Urinary bladder (tissue), 4 donors: ENCODE data around the gene WASHC4. TPM values are rescaled to one million over a fixed set of nuclear protein-coding genes. Genes with fewer than 3 reads are reported as not detected.
"Not testable (repeated sequence)": the region's sequence is repeated elsewhere in the genome, so short reads cannot be mapped to it uniquely, and the experiment has no call there.

Source experiments
- DNase-seq: peaks from one replicate; pipeline ENCODE4 v3.0.0-alpha.2; 2015; ENCODE audit errors: extremely low spot score
- H3K27ac ChIP-seq: one replicate; pipeline ENCODE4 v1.5.1; 2013; ENCODE audit warnings: low read depth, mild to moderate bottlenecking, moderate library complexity
- H3K36me3 ChIP-seq: one replicate; pipeline ENCODE4 v1.6.1; 2013; ENCODE audit warnings: mild to moderate bottlenecking, moderate library complexity; ENCODE audit not compliant: insufficient read depth
- H3K4me1 ChIP-seq: one replicate; pipeline ENCODE4 v1.6.1; 2013; ENCODE audit warnings: mild to moderate bottlenecking, moderate library complexity; ENCODE audit not compliant: insufficient read depth
- H3K4me3 ChIP-seq: one replicate; pipeline ENCODE4 v1.5.1; 2013; ENCODE audit warnings: low read depth, low read length
- WGBS: extraction: QIAGEN DNeasy Blood & Tissue Kit; methylation state at CpG from one replicate; pipeline ENCODE4 v1.1.7; 2013; 5-methylcytosine and 5-hydroxymethylcytosine counted together
- polyA plus RNA-seq: library from polyadenylated mRNA; stranded (reverse); fragments of 200-250 nt; gene quantifications from one replicate; pipeline ENCODE4 v1.2.3, GENCODE V29; 2013
- total RNA-seq: library from RNA; depleted of rRNA; stranded (reverse); fragments of >200 nt; gene quantifications from one replicate; pipeline ENCODE4 v1.2.3, GENCODE V29; 2014
- donor health status: healthy with polysubstance abuse.
- donor health status: healthy.

The WASHC4 gene
- total and polyA plus RNA-seq, 2 donors, result 18.3 to 209 TPM

- Histone ChIP-seq H3K4me1 (no peaks in the 10 kb centered on the region), H3K36me3 (peaks cover 4% of the 10 kb centered on the region), H3K4me3 (no peak overlapping the region), H3K27ac (no peak overlapping the region)
- no peak for DNase-seq
- 60% methylated on average over 2 of the region's 2 CpGs for WGBS
These were observed 56.5 kb downstream of the WASHC4 start for GRCh38 chr12:105164068-105164467.

- WGBS, result 74% methylated on average over 1 of the region's 1 CpG
- Histone ChIP-seq H3K4me3 (no peak overlapping the region), H3K36me3 (peaks cover 2% of the 10 kb centered on the region), H3K4me1 (no peaks in the 10 kb centered on the region), H3K27ac (no peak overlapping the region)
- DNase-seq, result no peak
These were observed 59.2 kb downstream of the WASHC4 start for GRCh38 chr12:105166736-105167135.

GRCh38 chr12:105167346-105167745 is 59.8 kb downstream of the WASHC4 start:
- no peak overlapping the region for H3K27ac ChIP-seq
- peaks cover 2% of the 10 kb centered on the region for H3K36me3 ChIP-seq
- H3K4me1 ChIP-seq, result no peaks in the 10 kb centered on the region
- DNase-seq, result no peak
- no peak overlapping the region for H3K4me3 ChIP-seq

- no peak overlapping the region for H3K4me3 ChIP-seq
- DNase-seq, result no peak
- no peaks in the 10 kb centered on the region for H3K4me1 ChIP-seq
These were observed 60.5 kb downstream of the WASHC4 start for GRCh38 chr12:105168006-105168405.

GRCh38 chr12:105170139-105170538 is 62.6 kb downstream of the WASHC4 start:
- 79% methylated on average over 3 of the region's 3 CpGs for WGBS
- Histone ChIP-seq H3K4me3 (no peak overlapping the region), H3K27ac (no peak overlapping the region), H3K36me3 (peaks cover 3% of the 10 kb centered on the region), H3K4me1 (no peaks in the 10 kb centered on the region)
- no peak for DNase-seq

More at GRCh38 chr12:105168006-105168405, 60.5 kb downstream of the WASHC4 start:
- Histone ChIP-seq H3K27ac (no peak overlapping the region), H3K36me3 (peaks cover 2% of the 10 kb centered on the region)

GRCh38 chr12:105171691-105172436 is 64.3 kb downstream of the WASHC4 start:
- Histone ChIP-seq H3K27ac (no peak overlapping the region), H3K36me3 (peaks cover 10% of the 10 kb centered on the region), H3K4me1 (no peaks in the 10 kb centered on the region), H3K4me3 (no peak overlapping the region)
- WGBS, result 70% methylated on average over 6 of the region's 6 CpGs
- no peak for DNase-seq

GRCh38 chr12:105175397-105175990 is 68.0 kb downstream of the WASHC4 start:
- no peak for DNase-seq
- WGBS, result 55% methylated on average over 2 of the region's 2 CpGs
- H3K4me3 ChIP-seq, result no peak overlapping the region
- H3K27ac ChIP-seq, result no peak overlapping the region
- H3K36me3 ChIP-seq, result peaks cover 10% of the 10 kb centered on the region
- no peaks in the 10 kb centered on the region for H3K4me1 ChIP-seq

- Histone ChIP-seq H3K36me3 (peaks cover 10% of the 10 kb centered on the region), H3K4me1 (no peaks in the 10 kb centered on the region), H3K27ac (no peak overlapping the region), H3K4me3 (no peak overlapping the region)
- WGBS, result 91% methylated on average over 4 of the region's 4 CpGs
- no peak for DNase-seq
These were observed 69.7 kb downstream of the WASHC4 start for GRCh38 chr12:105177208-105177607.

- peaks cover 10% of the 10 kb centered on the region for H3K36me3 ChIP-seq
- H3K27ac ChIP-seq, H3K4me3 ChIP-seq, H3K4me1 ChIP-seq, DNase-seq: not testable (repeated sequence)
- WGBS, result 100% methylated on average over 1 of the region's 1 CpG
These were observed 71.6 kb downstream of the WASHC4 start for GRCh38 chr12:105179114-105179513.

GRCh38 chr12:105183406-105183805 is 75.9 kb downstream of the WASHC4 start:
- not testable (repeated sequence) for H3K27ac ChIP-seq, DNase-seq, H3K36me3 ChIP-seq, H3K4me3 ChIP-seq, H3K4me1 ChIP-seq
- WGBS, result 85% methylated on average over 4 of the region's 4 CpGs

GRCh38 chr12:105183976-105184375 is 76.4 kb downstream of the WASHC4 start:
- not testable (repeated sequence) for H3K36me3 ChIP-seq, H3K4me3 ChIP-seq, H3K4me1 ChIP-seq, H3K27ac ChIP-seq, DNase-seq
- WGBS, result 90% methylated on average over 5 of the region's 5 CpGs

GRCh38 chr12:105189293-105189692 is 81.8 kb downstream of the WASHC4 start:
- Histone ChIP-seq H3K36me3 (peaks cover 5% of the 10 kb centered on the region), H3K4me1 (no peaks in the 10 kb centered on the region), H3K27ac (no peak overlapping the region), H3K4me3 (no peak overlapping the region)
- WGBS, result 80% methylated on average over 6 of the region's 6 CpGs
- DNase-seq, result no peak

- peaks cover 6% of the 10 kb centered on the region for H3K36me3 ChIP-seq
- H3K27ac ChIP-seq, result no peak overlapping the region
These were observed 83.0 kb downstream of the WASHC4 start for GRCh38 chr12:105190530-105190929.

GRCh38 chr12:105192624-105193225 is 85.2 kb downstream of the WASHC4 start:
- peaks cover 6% of the 10 kb centered on the region for H3K36me3 ChIP-seq
- H3K27ac ChIP-seq, result no peak overlapping the region
- H3K4me1 ChIP-seq, result no peaks in the 10 kb centered on the region
- no peak overlapping the region for H3K4me3 ChIP-seq
- DNase-seq, result no peak
- 91% methylated on average over 1 of the region's 1 CpG for WGBS

More at GRCh38 chr12:105190530-105190929, 83.0 kb downstream of the WASHC4 start:
- no peak for DNase-seq
- Histone ChIP-seq H3K4me3 (no peak overlapping the region), H3K4me1 (no peaks in the 10 kb centered on the region)
- 89% methylated on average over 6 of the region's 6 CpGs for WGBS
